Measurements from ENCODE around the gene ALG14. TPM values are rescaled to one million over a fixed set of nuclear protein-coding genes. Genes with fewer than 3 reads are reported as not detected.
"Not testable (repeated sequence)": the region's sequence is repeated elsewhere in the genome, so short reads cannot be mapped to it uniquely, and the experiment has no call there.

Gene ALG14
- total and polyA plus RNA-seq, 2 of the 4 experiments (the other 2 are of a cell fraction): 1.7 to 2.0 TPM

- H3K4me3 ChIP-seq (ENCODE audit: insufficient read depth, low read depth, low read length); H3K9me1 ChIP-seq (ENCODE audit: insufficient read depth, low read length); dilution Hi-C loops (cut with HindIII; ENCODE audit: low sequenced_read_pairs, unreplicated experiment); H3K56ac ChIP-seq (ENCODE audit: extremely low read depth, insufficient read depth, low read length); H2AK9ac ChIP-seq (replicated peaks; ENCODE audit: low read depth, low read length, poor library complexity); H3K27me3 ChIP-seq (ENCODE audit: control insufficient read depth, insufficient read depth, low read length); H3K4me1 ChIP-seq (ENCODE audit: control insufficient read depth, insufficient read depth, low read length); H2BK5ac ChIP-seq (ENCODE audit: low read depth, low read length, poor library complexity, severe bottlenecking); DNase-seq; BruUV-seq (replicated peaks); ATAC-seq (ENCODE audit: low read depth); H4K20me1 ChIP-seq (ENCODE audit: insufficient read depth, low read length); H4K5ac ChIP-seq (ENCODE audit: low read depth, low read length); H3K9ac ChIP-seq (ENCODE audit: low read depth, low read length); H3K4ac ChIP-seq (ENCODE audit: low read depth, low read length); H4K8ac ChIP-seq (ENCODE audit: low read depth in 2 of 2, low read length in 2 of 2); H2BK20ac ChIP-seq (ENCODE audit: low read depth, low read length); H3K36me3 ChIP-seq (ENCODE audit: control insufficient read depth, insufficient read depth, low read length); CTCF ChIA-PET; H3K18ac ChIP-seq (ENCODE audit: low read depth, low read length); intact Hi-C loops (cut with micrococcal nuclease); H3K23ac ChIP-seq (ENCODE audit: low read depth, low read length); in situ Hi-C loops (cut with MboI; ENCODE audit: low sequenced_read_pairs); H3K4me2 ChIP-seq (ENCODE audit: low read depth, low read length); H2BK120ac ChIP-seq (ENCODE audit: low read depth, low read length); H2AK5ac ChIP-seq (ENCODE audit: low read depth, low read length); H2AFZ ChIP-seq (replicated peaks; ENCODE audit: low read length, poor library complexity); POLR2A ChIA-PET (ENCODE audit: unreplicated experiment); H3K27ac ChIP-seq (ENCODE audit: insufficient read depth, low read length); H3K9me3 ChIP-seq (ENCODE audit: control insufficient read depth, insufficient read depth, low read length); H3K14ac ChIP-seq (replicated peaks; ENCODE audit: low read depth, low read length); H4K91ac ChIP-seq (ENCODE audit: insufficient read depth, low read depth, low read length); H2BK15ac ChIP-seq (ENCODE audit: low read depth, low read length): not testable (repeated sequence)
- no CpG with 5 or more reads among the region's 3 CpGs for WGBS, 2 experiments (ENCODE audit: extremely low coverage in 2 of 2, insufficient read length in 1 of 2)
- peaks cover 3 to 11% of the 10 kb centered on the region in 2 experiments; a peak in 2 of 4 replicates for H3K79me1 ChIP-seq (ENCODE audit: low read depth in 1 of 2, low read length in 2 of 2)
Observed at GRCh38 chr1:95047624-95048023, 25.1 kb downstream of the ALG14 start.
